RWPE1 (cell line): ENCODE measurements around the gene CCDC137.
A peak's percentile ranks its signal among the peaks of the same experiment; 100 is the strongest.

Experiments used
- CTCF ChIA-PET: fragments of 350-600 bp; sonication (Branson Sonifier 250); formaldehyde crosslinking; extraction: SDS; loops from one replicate; lab custom pipeline; 2021; lab: Yijun Ruan, JAX
- POLR2A ChIA-PET: fragments of 400-600 bp; formaldehyde crosslinking; extraction: SDS; loops from one replicate; lab custom pipeline; 2020; ENCODE audit warnings: antibody characterized with exemption; ENCODE audit not compliant: low non-redundant PET; lab: Yijun Ruan, JAX
- DNase-seq: peaks from one replicate; pipeline ENCODE4 v3.0.0; 2012; ENCODE audit warnings: low spot score
- H3K27ac ChIP-seq: fragments of 450-650 bp; 2 replicates; pipeline ENCODE4 v1.5.1; 2017
- TF ChIP-seq, protein P1 (sequence below): fragments of 450-650 bp; conservative IDR thresholded peaks from 2 replicates; pipeline ENCODE4 v1.5.1; 2017; ENCODE audit warnings: low read depth, mild to moderate bottlenecking

Gene CCDC137

DNA sequence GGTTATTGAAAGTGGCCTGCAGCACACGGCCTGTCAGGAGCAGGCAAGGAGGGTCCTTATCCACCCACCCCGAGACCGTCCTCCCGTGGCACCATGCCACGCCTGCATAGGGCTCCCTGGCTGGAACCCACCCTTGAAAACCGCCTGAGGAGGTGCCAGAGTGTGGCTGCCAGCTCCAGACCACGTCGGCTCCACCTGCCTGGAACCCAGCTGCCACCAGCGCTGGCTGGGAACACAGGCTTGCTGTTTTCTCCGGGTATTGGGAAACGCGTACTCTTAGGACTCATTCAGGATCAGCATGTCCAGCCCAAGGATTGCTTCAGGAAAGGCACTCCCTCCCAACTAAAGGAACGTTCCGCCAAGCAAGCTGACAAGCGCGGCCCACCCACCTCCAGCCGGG is 10.4 kb downstream of the CCDC137 start:
- peak overlapping the region; percentile 30 for H3K27ac ChIP-seq
- TF ChIP-seq, protein P1, sequence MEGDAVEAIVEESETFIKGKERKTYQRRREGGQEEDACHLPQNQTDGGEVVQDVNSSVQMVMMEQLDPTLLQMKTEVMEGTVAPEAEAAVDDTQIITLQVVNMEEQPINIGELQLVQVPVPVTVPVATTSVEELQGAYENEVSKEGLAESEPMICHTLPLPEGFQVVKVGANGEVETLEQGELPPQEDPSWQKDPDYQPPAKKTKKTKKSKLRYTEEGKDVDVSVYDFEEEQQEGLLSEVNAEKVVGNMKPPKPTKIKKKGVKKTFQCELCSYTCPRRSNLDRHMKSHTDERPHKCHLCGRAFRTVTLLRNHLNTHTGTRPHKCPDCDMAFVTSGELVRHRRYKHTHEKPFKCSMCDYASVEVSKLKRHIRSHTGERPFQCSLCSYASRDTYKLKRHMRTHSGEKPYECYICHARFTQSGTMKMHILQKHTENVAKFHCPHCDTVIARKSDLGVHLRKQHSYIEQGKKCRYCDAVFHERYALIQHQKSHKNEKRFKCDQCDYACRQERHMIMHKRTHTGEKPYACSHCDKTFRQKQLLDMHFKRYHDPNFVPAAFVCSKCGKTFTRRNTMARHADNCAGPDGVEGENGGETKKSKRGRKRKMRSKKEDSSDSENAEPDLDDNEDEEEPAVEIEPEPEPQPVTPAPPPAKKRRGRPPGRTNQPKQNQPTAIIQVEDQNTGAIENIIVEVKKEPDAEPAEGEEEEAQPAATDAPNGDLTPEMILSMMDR, result no peak
- POLR2A ChIA-PET, result no interaction called here
- DNase-seq, result no peak
- CTCF ChIA-PET, result interaction anchor here (0.7 kb wide), 1 partner anchor 10 kb away, joined by 4 read pairs; the partner anchor contains the start of gene CCDC137

DNA sequence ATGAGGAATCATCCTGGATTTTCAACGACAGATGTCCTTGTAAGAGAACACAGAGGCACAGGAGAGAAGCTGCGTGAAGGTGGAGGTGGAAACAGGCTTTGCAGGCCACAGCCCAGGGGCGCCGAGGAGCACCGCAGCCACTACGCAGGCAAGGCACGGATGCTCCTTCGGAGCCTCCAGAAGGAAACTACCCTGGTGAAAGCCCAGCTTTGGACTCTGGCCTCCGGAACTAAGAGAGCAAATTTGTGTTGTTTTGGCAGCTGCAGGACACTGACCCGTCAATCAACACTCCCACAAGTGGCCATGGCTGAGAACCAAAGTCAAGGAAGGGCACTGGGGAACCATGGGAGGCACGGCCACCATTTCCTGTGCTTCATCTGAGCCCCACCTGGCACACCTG is 13.6 kb downstream of the CCDC137 start:
- POLR2A ChIA-PET, result no interaction called here
- CTCF ChIA-PET, result no interaction called here
- peak overlapping the region; percentile 53 for H3K27ac ChIP-seq
- TF ChIP-seq, protein P1, result no peak
- DNase-seq, result no peak

DNA sequence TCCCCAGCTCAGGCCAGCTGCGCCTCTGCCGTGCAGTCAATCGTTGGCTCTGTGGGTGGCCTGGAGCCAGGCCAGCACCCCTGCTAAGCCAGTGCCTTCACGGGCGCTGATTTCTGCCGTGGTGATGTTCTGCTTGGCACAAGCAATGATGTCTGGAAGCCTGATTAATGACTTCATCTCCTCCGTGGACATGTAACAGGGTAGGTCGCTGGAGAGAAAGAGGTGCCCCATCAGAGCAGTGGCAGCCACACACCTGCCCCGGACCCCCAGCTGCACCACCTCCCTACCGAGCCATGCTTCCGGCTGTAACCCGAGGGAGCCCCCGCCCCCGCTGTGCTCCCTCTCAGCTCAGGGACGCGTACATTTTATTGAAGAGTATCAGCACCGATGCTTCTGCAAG is 15.1 kb downstream of the CCDC137 start:
- peak overlapping the region; percentile 91 for H3K27ac ChIP-seq
- no peak for DNase-seq
- CTCF ChIA-PET, result no interaction called here
- TF ChIP-seq, protein P1, result no peak
- POLR2A ChIA-PET, result interaction anchor here (0.6 kb wide), 1 partner anchor 23 kb away, joined by 3 read pairs; no protein-coding TSS in a partner anchor

DNA sequence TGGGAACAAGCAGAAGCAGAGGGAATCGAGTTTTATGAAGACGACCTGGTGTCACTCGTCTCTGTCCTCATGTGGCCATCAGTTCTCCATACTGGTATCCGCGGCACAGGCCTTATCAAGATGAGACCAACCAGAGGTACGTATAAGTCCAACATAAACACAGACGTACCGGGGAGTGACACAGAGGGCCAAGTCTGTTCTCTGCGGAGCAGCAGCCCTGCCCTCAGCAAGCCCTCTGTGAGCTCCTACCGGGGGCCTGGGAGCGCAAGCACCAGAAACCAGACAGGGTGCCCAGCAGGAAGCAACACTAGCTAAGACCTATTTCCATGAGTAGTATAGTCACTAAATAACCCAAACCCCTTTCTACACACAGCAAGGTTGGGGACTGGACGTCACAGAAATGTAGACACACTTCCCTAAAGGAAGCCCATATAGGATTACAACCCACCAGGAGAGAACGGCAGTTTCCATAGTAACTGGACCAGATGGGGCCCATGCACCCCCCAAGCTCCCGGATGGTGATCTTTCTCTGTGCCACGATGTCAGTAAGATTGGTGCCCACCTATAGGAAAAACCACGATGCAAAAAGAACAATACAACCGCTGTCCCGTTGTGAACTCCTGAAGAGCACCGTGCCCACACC is 16.1 kb downstream of the CCDC137 start:
- ChIA-PET POLR2A (interaction anchor here (1.2 kb wide), 1 partner anchor 16 kb away, joined by 5 read pairs; the partner anchor contains the start of gene CCDC137), CTCF (interaction anchor here (1.3 kb wide), 1 partner anchor 19 kb away, joined by 6 read pairs; no protein-coding TSS in a partner anchor)
- TF ChIP-seq, protein P1, result no peak
- H3K27ac ChIP-seq, result peak overlapping the region; percentile 91
- no peak for DNase-seq

DNA sequence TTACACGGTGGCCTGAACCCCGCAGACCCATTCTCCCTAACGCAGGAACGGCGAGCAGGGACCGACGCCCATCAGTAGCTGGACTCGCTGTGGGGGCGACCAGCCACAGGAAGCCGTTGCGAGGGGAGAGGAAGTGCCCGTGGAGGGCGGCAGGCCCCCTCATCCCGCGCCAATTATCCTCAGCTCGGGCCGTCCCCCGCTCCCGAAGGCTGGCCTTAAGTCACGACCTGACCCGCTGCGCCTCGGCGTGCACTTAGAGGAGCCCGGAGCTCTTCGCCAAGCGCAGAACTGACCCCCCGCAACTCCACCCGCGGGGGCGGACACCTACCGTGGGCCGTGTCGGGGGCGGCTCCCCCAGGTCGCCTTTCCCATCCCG is 16.7 kb downstream of the CCDC137 start:
- TF ChIP-seq, protein P1, result no peak
- ChIA-PET POLR2A (interaction anchor here (1.2 kb wide), 1 partner anchor 16 kb away, joined by 5 read pairs; the partner anchor contains the start of gene CCDC137), CTCF (interaction anchor here (0.6 to 1.3 kb wide), 2 partner anchors 19 to 150 kb away, joined by 3 to 6 read pairs; partner anchors contain the start of gene MCRIP1)
- peak; percentile 23 for DNase-seq
- peak overlapping the region; percentile 91 for H3K27ac ChIP-seq

DNA sequence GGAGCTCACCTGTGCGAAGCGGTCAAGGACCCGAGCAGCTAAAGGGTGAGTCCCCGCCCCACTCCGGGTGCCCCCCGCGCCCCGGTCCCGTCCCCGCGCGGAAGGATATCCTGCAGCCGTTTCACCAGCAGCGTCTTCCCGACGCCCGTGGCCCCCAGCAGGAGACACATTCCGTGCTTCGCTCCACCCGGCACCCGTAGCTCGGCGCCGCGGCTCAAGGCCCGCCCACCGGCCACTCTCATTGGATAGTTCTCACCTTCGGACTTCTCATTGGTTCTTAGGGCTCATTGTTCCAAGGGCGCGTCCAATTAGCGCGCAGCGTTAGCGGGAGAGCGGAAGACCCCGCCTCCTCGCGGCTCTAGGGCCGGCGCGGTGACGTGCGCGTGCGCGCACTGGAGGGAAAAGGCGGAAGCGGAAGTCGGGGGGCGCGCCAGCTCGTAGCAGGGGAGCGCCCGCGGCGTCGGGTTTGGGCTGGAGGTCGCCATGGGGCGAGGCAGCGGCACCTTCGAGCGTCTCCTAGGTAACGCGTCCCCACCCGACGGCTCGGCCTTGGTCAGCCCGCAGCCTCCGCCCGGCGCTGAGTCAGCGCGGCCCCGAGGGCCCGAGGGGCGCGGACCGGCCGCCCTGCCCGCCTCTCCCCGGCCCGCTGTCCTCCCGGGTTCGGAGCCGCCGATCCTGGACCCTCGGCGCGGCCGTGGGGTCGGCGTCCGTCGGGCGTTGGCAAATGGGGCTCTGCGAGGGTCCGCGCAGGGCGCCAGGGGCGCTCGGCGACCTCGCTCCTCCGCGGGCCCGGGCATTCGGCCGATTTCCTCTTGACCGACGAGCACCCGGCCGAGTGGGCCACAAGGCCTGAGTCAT is 17.3 kb downstream of the CCDC137 start, which contains the start of the genes ARL16 and HGS:
Gene ARL16 (minus strand): TSS at position 214 of the 858 bp plus-strand sequence. CDS start 44 bp downstream, at position 170.
Gene HGS (plus strand): TSS at position 428 of the 858 bp plus-strand sequence. CDS start 56 bp downstream, at position 484.
- CTCF ChIA-PET, result interaction anchor here (0.6 to 1.3 kb wide), 2 partner anchors 18 to 149 kb away, joined by 3 to 6 read pairs; partner anchors contain the start of gene MCRIP1

More for the DNA sequence above, 17.3 kb downstream of the CCDC137 start, which contains the start of the genes ARL16 and HGS:
- peak within 1 kb of the TSS; percentile 91 for H3K27ac ChIP-seq
- DNase-seq, result peak; percentile 99
- TF ChIP-seq, protein P1, result no peak
- POLR2A ChIA-PET, result interaction anchor here (1.2 kb wide), 1 partner anchor 17 kb away, joined by 5 read pairs; the partner anchor contains the start of gene CCDC137
